ENCODE results near the gene ELAC2.

ELAC2 gene

DNA sequence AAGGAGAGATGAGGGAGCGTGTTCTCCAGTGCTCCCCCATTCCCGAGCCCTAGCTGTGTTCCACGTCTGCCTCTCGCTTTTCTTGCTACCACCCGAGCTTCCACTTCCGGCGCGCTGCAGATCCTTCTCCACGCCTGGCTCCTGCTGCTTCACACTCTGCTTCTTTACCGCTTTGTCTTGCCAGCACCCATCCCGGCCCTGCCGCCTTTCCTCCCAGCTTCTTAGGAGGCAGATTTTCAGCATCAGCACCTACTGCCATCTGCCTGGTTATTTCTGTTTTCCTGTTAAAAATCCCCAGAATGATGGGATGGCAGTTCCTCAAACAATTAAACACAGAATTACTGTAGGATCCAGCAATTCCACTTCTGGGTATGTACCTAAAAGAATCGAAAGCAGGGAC lies 64.7 kb downstream of the ELAC2 start:
- DNase-seq (ENCODE audit: low read depth) = no peak

DNA sequence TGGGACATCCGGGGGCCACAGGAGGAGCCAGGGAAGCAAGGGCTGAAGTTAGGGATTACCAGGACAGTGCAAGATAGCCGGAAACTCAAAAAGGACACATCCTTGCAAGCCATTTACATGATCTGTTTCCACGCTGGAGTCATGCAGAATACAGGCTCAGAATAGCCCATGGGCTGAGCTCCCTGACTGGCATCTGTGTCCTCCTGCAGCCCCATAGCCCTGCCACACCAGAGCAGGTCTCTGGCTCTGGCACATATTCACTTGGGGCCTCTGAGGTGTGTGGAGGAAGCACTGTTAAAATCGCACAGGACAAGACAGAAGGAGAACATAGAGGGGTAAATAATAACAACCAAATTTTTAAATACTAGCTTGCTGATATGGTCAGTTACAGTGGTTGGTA lies 65.8 kb downstream of the ELAC2 start:
- no peak for DNase-seq (ENCODE audit: low read depth)

DNA sequence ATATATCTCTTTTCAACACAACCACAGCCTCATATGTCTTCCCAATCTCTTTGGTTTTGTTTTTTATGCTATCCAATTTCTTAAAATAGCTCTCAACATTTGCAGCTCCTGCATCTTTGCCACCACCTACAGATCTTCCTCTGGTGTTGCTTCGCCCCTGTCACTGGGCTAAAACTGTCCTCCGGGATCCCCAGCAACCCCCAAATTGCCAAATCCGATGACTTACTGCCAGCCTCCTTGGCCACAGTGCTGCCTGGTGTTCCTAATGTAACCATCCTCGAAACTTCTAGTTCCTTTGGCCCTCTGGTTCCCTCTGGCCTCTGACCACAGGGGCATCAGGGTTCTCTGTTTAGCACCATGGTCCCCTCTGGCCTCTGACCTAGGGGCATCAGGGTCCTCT lies 70.8 kb downstream of the ELAC2 start:
- no peak for DNase-seq (ENCODE audit: low read depth)

All from activated T-helper 9 cell treated with anti-CD3 and anti-CD28 coated beads, Interleukin-2, amount 50 U/mL, for 16 hours (primary cell).